RWPE2 (cell line): ENCODE data around the gene HDAC9.

Experiments
- ATAC-seq: fragments of 200-7000 bp; cut with Tn5 transposase; 3 replicates; pipeline ENCODE4 v1.9.1; 2021; ENCODE audit warnings: low read depth
- DNase-seq: peaks from one replicate; pipeline ENCODE4 v3.0.0-alpha.2; 2020; ENCODE audit warnings: low spot score
- H3K27ac ChIP-seq: fragments of 450-650 bp; 2 replicates; pipeline ENCODE4 v1.5.1; 2017; ENCODE audit warnings: mild to moderate bottlenecking; ENCODE audit not compliant: poor library complexity, severe bottlenecking
- H3K27me3 ChIP-seq: fragments of 250-450 bp; sonication (Bioruptor Pico); 2 replicates; pipeline ENCODE4 v1.5.1; 2021; ENCODE audit warnings: mild to moderate bottlenecking, moderate library complexity; ENCODE audit not compliant: insufficient read depth, poor library complexity, severe bottlenecking
- H3K36me3 ChIP-seq: fragments of 250-450 bp; sonication (Bioruptor Pico); 2 replicates; pipeline ENCODE4 v1.5.1; 2020; ENCODE audit warnings: low read depth, mild to moderate bottlenecking, moderate library complexity
- H3K4me1 ChIP-seq: fragments of 250-450 bp; sonication (Bioruptor Pico); 2 replicates; pipeline ENCODE4 v1.5.1; 2021; ENCODE audit warnings: mild to moderate bottlenecking, moderate library complexity; ENCODE audit not compliant: insufficient read depth, poor library complexity, severe bottlenecking
- H3K4me3 ChIP-seq: fragments of 250-450 bp; sonication (Bioruptor Pico); 2 replicates; pipeline ENCODE4 v1.5.1; 2021; ENCODE audit warnings: mild to moderate bottlenecking, moderate library complexity; ENCODE audit not compliant: severe bottlenecking
- H3K9me3 ChIP-seq: fragments of 250-450 bp; sonication (Bioruptor Pico); 2 replicates; pipeline ENCODE4 v1.5.1; 2021; ENCODE audit warnings: mild to moderate bottlenecking, moderate library complexity; ENCODE audit not compliant: severe bottlenecking
- TF ChIP-seq, protein P1 (sequence below): fragments of 450-650 bp; IDR thresholded peaks from one replicate; pipeline ENCODE4 v1.5.1; 2017; ENCODE audit warnings: mild to moderate bottlenecking, moderate library complexity; ENCODE audit not compliant: poor library complexity, severe bottlenecking

Gene HDAC9

GRCh38 chr7:18866359-18867036, 370.9 kb downstream of the HDAC9 start:
- Histone ChIP-seq H3K9me3 (no peaks in the 10 kb centered on the region), H3K27ac (peak overlapping the region; percentile 36), H3K4me1 (peaks cover 10% of the 10 kb centered on the region), H3K36me3 (no peaks in the 10 kb centered on the region), H3K27me3 (no peaks in the 10 kb centered on the region), H3K4me3 (no peak overlapping the region)
- TF ChIP-seq, protein P1, sequence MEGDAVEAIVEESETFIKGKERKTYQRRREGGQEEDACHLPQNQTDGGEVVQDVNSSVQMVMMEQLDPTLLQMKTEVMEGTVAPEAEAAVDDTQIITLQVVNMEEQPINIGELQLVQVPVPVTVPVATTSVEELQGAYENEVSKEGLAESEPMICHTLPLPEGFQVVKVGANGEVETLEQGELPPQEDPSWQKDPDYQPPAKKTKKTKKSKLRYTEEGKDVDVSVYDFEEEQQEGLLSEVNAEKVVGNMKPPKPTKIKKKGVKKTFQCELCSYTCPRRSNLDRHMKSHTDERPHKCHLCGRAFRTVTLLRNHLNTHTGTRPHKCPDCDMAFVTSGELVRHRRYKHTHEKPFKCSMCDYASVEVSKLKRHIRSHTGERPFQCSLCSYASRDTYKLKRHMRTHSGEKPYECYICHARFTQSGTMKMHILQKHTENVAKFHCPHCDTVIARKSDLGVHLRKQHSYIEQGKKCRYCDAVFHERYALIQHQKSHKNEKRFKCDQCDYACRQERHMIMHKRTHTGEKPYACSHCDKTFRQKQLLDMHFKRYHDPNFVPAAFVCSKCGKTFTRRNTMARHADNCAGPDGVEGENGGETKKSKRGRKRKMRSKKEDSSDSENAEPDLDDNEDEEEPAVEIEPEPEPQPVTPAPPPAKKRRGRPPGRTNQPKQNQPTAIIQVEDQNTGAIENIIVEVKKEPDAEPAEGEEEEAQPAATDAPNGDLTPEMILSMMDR = no peak
- ATAC-seq (peak; percentile 100), DNase-seq (peak; percentile 83)

DNA sequence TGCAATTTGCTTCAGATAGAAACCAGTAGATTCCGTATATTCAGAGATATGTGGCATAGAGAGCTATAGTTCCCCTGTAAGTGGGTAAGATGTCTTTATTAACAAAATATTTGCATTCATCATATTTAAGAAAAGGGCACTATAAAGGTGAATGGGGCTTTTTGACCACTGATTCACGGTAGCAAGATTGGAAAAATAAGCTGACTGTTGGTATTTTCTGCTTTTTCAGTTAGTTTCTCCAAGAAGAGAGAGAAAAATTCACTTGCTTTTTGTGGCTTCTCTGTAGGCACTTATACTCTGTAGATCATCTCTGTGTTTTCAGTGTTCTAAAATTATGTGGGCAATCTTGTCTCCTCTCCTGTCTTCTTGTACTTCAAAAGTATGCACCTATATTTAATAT, 376.8 kb downstream of the HDAC9 start:
- DNase-seq (no peak), ATAC-seq (no peak)
- no peak overlapping the region for H3K27ac ChIP-seq
- no peaks in the 10 kb centered on the region for H3K27me3 ChIP-seq
- no peaks in the 10 kb centered on the region for H3K36me3 ChIP-seq
- TF ChIP-seq, protein P1 = no peak
- no peaks in the 10 kb centered on the region for H3K9me3 ChIP-seq
- no peak overlapping the region for H3K4me3 ChIP-seq
- no peaks in the 10 kb centered on the region for H3K4me1 ChIP-seq

DNA sequence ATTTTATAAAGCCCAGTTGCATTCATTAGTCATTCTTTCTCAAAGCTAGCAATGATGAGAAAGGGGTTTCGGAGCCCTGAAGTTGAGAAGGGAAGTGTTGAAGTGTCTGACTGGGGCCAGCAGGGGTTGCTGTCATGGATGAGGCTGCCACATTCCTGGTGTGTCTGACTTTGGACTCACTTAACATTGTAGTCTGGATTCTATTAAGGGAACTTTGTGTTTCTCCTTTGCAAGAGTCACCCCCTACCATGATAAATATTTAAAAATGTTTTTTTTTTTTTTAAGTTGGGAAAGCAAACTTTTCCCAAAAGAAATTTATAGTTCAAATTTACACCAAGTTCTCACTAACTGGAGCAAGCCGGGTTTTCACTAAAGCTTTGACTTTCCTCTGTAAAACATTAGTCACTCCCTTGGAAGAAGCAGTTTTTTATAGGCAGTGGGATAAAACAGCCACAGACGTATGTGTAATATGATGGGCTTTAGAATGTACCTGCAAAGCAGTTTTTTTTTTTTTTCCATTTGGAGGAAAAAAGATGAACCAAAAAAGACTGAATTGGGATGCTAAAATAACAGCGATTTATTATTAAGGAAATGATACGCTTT, 378.3 kb downstream of the HDAC9 start:
- Histone ChIP-seq H3K27me3 (no peaks in the 10 kb centered on the region), H3K4me1 (no peaks in the 10 kb centered on the region), H3K9me3 (no peaks in the 10 kb centered on the region), H3K36me3 (no peaks in the 10 kb centered on the region), H3K27ac (no peak overlapping the region), H3K4me3 (no peak overlapping the region)
- ATAC-seq (no peak), DNase-seq (no peak)
- TF ChIP-seq, protein P1 = peak; percentile 24

GRCh38 chr7:18874880-18875279, 379.3 kb downstream of the HDAC9 start:
- TF ChIP-seq, protein P1 = no peak
- Histone ChIP-seq H3K4me3 (no peak overlapping the region), H3K4me1 (no peaks in the 10 kb centered on the region), H3K27me3 (no peaks in the 10 kb centered on the region), H3K27ac (no peak overlapping the region), H3K36me3 (no peaks in the 10 kb centered on the region), H3K9me3 (no peaks in the 10 kb centered on the region)
- DNase-seq (no peak), ATAC-seq (no peak)

- DNase-seq = no peak
- Histone ChIP-seq H3K4me1 (no peaks in the 10 kb centered on the region), H3K9me3 (no peaks in the 10 kb centered on the region), H3K27me3 (no peaks in the 10 kb centered on the region), H3K4me3 (no peak overlapping the region), H3K27ac (no peak overlapping the region), H3K36me3 (no peaks in the 10 kb centered on the region)
- ATAC-seq = no peak
- TF ChIP-seq, protein P1 = no peak
Observed at GRCh38 chr7:18877874-18878273, 382.3 kb downstream of the HDAC9 start.
